Dermis blood vessel endothelial cell (primary cell): Measurements from ENCODE around the gene ZNHIT2. TPM values are rescaled to one million over a fixed set of nuclear protein-coding genes. Genes with fewer than 3 reads are reported as not detected.
"Not testable (repeated sequence)": the region's sequence is repeated elsewhere in the genome, so short reads cannot be mapped to it uniquely, and the experiment has no call there.

ENCODE experiments used
- DNase-seq: peaks from one replicate; pipeline ENCODE4 v3.0.0; 2010
- total RNA-seq: library from RNA; depleted of rRNA; stranded (reverse); fragments of >200 nt; gene quantifications from 2 replicates; pipeline ENCODE4 v1.2.3, GENCODE V29; 2014

ZNHIT2 gene
- total RNA-seq, 1 donor from 2014 or later = 13.1 TPM

- not testable (repeated sequence) for DNase-seq
Measured at GRCh38 chr11:65118891-65119669, 1.6 kb upstream of the ZNHIT2 start.

DNA sequence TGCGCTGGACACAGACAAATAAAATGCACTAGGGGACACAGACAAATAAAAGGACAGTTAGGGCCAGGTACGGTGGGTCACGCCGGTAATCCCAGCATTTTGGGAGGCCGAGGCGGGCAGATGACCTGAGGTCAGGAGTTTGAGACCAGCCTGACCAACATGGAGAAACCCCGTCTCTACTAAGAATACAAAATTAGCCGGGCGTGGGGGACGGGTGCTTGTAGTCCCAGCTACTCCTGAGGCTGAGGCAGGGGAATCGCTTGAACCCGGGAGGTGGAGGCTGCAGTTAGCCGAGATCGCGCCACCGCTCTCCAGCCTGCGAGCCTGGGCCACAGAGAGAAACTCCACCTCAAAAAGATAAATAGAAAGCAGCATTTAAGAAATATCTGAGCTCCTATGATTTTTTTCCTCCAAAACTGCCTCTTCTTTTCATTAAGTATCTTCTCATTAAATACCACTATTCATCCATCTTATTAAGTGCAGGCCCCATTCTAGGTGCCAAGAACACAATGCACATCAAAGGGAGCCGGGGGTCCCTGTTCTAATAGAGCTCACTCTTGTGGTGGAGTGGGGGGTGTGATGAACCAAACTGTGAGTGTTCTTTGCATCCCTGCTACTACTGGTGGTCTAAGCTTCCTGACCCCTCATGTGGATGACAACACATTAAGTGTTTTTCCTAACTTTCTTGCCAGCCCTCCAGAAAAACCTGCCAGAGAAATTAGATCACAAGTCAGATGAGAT, 766 bp upstream of the ZNHIT2 start:
- no peak for DNase-seq

GRCh38 chr11:65116370-65117205, 913 bp downstream of the ZNHIT2 start:
- peak; percentile 60 for DNase-seq

DNA sequence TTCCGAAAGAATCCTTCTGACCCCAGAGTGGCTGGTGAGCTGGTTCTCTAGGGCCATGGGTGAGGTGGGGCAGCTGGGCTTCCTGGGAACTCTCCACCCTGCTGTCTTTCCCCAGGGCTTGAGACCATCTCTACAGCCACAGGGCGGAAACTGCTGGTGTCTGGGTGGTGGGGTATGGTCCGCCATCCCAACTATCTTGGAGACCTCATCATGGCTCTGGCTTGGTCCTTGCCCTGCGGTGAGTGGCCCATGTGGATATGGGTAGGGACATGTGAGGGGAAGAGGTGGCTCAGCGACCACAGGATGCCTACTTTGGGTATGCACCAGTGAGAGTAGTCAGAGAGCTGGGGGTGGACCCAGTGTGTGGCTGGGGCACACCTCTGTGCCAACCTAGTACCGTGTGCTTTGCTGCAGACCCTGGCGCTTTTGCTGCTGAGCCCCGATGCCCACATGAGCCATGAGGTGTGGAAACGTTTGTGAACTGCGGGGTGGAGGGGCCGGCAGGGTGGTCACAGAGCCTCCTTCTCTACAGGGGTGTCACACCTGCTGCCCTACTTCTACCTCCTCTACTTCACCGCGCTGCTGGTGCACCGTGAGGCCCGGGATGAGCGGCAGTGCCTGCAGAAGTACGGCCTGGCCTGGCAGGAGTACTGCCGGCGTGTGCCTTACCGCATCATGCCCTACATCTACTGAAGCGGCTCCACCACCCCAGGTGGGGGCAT, 2.0 kb downstream of the ZNHIT2 start:
- DNase-seq = no peak

DNA sequence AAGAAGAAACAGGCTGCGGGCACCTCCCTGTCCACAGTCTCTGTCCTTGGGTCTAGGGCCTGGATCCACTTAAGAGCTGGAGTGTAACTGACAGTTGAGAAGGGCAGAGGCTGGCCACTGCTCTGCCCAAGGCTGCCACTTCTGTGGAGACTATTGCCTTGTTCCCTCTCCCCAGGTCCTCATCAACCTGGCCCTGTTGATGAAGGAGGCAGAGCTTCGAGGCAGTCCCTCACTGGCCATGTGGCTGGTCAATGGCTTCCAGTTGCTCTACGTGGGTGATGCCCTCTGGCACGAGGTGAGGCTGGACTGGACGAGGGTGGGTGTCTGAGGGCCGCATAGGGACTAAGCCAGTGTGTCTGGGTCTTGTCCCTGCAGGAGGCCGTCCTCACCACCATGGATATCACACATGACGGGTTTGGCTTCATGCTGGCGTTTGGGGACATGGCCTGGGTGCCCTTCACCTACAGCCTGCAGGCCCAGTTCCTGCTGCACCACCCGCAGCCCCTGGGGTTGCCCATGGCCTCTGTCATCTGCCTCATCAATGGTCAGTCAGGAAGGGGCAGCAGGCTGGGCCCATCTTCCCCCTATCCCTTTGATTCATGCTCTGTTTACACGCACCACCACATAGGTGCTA, 2.8 kb downstream of the ZNHIT2 start:
- DNase-seq = no peak

- no peak for DNase-seq
Measured at GRCh38 chr11:65113839-65114238, 3.7 kb downstream of the ZNHIT2 start.

DNA sequence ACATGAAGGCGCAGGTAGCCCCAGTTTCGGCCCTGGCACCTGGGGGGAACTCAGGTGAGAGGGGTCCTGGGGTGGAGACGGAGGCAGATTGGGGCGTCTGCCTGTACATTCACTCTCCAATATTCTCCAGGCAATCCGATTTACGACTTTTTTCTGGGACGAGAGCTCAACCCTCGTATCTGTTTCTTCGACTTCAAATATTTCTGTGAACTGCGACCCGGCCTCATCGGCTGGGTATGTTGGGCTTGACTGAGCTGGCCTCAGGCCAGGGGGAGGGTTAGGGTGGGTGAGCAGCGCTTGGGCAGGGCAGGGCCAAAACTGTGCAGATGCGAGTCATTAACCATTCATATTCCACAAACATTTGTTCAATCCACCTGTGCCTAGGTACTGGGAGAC, 4.1 kb downstream of the ZNHIT2 start:
- no peak for DNase-seq

GRCh38 chr11:65112546-65113360, 4.7 kb downstream of the ZNHIT2 start:
- peak; percentile 71 for DNase-seq

DNA sequence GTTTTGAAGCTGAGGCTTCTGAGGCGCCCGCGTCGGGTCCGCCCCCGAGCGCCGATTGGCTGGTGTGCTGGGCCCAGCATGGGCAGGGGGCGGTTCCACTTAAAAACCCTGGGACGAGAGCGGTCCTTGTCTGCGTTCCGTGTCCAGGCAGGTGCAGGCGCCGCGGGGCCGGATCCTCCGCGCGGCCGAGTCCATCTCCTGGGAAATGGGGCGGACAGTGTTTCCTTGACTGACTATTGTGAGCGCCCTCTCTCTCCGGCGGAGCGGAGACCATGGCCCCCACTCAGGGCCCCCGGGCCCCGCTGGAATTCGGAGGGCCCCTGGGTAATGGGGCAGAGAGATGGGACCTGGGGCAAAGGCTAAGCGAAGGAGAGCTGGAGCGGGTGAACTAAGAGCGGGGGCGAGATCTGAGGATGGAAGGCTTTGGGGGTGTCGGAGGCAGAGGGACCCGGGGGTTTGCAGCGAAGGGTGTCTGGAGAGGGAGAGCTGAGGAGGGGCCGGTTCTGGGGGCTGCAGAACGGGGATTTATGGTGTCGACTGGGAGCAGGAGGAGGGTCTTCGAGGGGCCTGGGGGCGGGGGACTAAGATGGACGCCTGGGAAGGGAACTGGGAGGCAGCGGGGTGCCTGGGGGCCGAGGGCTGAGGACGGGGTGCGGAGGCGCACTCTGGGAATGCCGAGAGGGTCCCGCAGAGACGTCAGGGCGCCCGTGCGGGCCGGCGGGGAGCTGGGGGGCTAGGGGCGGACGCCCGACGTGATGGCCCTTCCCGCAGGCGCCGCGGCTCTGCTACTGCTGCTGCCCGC, 5.6 kb downstream of the ZNHIT2 start, which contains the start of gene TM7SF2:
TM7SF2 (plus strand) TSS at position 129 of the 802 bp plus-strand sequence; CDS start at position 273, 144 bp downstream.
- DNase-seq = peak; percentile 94

DNA sequence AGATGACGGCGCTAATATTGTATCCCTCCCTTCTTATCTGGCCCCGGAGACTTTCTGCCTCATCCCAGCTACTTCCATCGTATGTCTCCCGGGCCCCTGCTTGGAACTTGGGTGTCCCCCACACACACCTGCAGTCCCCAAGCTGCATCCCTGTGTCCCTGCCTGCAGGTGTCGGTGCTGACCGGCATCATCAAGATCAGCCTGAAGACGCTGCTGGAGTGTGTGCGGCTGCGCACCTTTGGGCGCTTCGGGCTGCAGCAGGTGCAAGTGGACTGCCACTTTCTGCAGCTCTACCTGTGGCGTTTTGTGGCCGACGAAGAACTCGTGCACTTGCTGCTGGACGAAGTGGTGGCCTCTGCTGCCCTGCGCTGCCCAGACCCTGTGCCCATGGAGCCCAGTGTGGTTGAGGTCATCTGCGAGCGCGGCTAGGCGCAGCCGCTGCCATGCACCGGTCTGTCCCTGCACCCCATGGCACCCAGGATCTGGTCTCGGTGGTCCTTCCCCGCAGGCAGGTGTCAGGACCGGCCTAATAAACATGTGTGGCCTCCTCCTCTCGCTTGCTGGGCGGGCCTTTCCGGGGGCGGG, 6.2 kb downstream of the ZNHIT2 start:
- DNase-seq = no peak

GRCh38 chr11:65110354-65110861, 7.1 kb downstream of the ZNHIT2 start:
- peak; percentile 89 for DNase-seq

GRCh38 chr11:65109231-65110198, 8.0 kb downstream of the ZNHIT2 start:
- DNase-seq = no peak

DNA sequence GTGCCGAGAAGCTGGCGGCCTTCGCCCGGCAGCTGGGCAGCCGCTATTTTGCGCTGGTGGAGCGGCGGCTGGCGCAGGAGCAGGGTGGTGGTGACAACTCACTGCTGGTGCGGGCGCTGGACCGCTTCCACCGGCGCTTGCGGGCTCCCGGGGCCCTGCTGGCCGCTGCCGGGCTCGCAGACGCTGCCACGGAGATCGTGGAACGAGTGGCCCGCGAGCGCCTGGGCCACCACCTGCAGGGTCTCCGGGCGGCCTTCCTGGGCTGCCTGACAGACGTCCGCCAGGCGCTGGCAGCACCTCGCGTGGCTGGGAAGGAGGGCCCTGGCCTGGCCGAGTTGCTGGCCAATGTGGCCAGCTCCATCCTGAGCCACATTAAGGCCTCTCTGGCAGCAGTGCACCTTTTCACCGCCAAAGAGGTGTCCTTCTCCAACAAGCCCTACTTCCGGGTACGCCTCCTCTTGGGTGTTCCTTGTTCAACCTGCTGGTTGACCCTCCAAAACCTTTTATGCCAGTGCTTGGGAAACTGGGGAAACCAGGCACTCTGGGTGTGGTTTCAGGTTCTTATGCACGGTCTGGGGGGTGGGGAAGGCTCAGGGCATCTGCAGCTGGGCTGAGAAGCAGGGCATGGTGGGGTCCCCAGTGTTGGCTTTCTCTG, 8.9 kb downstream of the ZNHIT2 start:
- DNase-seq = no peak

GRCh38 chr11:65107751-65108468, 9.6 kb downstream of the ZNHIT2 start:
- DNase-seq = no peak

DNA sequence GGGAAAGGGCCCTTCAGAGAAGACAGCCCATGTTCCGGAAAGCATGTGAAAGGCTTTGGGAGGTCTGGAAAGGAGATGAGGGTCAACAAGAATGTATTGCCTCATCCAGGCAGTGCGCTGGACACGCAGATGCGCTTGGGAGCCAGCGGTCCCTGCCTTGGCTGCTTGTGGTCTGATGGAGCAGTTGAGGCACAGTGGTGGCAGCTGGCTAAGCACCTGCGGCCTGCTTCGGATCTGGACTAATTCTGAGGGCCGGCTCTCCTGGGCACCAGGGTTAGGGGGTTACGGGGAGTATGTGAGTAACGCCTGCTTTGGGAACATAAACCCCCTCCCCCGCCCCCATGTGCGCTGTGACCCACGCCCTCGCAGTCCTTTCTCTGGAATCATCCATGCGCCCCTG, 10.4 kb downstream of the ZNHIT2 start:
- DNase-seq = no peak

DNA sequence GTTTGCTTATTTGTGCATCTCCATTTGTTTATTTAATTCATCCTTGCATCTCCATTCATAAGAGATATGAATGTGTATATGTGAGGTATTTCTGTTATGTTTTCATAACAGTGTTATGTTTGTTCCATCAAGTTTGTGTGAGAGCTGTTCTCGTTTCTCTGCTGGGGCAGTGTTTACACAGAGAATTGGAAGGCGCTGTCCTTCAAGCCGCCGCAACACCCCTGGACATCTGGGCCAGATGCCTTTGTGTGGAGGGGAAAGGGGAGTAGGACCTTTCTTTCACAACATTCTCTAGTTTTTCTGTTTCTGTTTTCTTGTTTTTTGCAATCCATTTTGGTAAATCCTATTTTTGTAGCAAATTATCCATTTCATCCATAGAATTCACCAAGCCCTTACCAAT, 12.9 kb downstream of the ZNHIT2 start:
- no peak for DNase-seq

- no peak for DNase-seq
Measured at GRCh38 chr11:65103476-65103875, 14.0 kb downstream of the ZNHIT2 start.
